HG03060 (cell line): ENCODE measurements around the gene RERE.

Experiments
- ATAC-seq: cut with Tn5 transposase; IDR thresholded peaks from one replicate; pipeline ENCODE4 v1.9.1; 2021; ENCODE audit warnings: low read depth, moderate number of reproducible peaks; ENCODE audit not compliant: unreplicated experiment

The RERE gene

DNA sequence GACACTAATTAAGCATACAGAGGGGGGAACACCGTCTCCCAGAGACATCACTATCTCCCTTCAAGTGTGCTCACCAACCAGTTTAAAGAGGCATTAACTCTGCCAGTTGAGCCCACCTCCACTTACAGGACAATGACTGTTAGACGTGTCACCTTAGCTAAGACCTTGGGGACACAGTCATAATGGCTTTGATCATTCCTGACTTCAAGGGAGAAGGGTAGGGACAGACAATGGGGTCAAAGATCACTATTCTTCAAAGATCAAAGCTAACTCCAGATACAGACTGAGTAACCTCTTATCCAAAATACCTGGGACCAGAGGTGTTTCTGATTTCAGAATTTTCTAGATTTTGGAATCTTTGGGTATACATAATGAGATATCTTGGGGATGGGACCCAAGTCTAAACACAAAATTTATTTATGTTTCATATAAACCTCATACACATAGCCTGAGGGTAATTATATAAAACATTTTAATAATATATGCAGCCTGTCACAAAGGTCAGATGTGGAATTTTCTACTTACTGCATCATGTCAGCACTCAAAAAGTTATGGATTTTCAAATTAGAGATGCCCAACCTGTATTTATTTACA is 253.4 kb downstream of the RERE start:
- no peak for ATAC-seq

- ATAC-seq = no peak
Measured at GRCh38 chr1:8562881-8563865, 254.3 kb downstream of the RERE start.

- ATAC-seq = no peak
Measured at GRCh38 chr1:8562222-8562621, 255.2 kb downstream of the RERE start.

DNA sequence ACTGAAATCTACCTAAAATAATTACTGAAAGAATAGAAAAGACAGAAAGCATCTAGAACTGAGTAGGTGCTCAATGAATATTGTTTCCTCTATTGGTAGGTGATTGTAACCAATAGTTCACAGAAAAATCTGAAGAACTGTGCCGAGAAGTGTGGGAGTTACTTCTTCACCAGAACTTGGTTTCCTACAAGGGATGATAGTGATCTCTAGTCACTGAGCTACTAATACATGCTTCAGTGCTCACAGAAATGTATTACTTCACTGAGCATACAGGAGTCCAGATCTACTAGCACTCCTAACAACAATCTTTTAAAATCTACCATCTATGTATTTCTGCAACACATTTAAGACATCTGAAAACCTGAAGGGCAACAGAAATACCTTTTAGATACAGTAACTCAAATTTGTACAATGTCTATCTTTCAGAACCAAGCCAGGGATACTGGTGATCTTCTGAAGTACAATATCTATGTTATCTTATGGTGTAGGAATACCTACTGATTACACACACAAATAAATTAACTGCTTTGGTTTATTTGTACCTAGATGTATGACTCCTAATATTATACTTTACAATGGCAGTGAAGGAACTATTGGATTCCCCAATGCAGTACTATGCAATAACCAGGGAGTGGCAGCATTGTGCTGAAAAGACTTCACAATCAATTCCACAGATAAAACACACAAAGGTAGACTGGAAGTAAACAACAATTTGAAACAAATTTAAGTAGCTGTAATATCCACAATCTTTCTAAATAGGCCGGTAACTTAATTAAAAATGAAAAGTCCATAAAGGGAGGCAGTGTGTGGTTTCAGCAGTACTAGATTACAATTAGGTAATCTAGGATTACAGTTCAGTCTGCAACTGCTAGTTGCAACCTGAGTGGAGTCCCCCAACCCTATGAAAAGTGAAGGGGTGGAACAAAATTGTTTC is 256.6 kb downstream of the RERE start:
- ATAC-seq = no peak

- no peak for ATAC-seq
Measured at GRCh38 chr1:8560035-8560434, 257.4 kb downstream of the RERE start.

DNA sequence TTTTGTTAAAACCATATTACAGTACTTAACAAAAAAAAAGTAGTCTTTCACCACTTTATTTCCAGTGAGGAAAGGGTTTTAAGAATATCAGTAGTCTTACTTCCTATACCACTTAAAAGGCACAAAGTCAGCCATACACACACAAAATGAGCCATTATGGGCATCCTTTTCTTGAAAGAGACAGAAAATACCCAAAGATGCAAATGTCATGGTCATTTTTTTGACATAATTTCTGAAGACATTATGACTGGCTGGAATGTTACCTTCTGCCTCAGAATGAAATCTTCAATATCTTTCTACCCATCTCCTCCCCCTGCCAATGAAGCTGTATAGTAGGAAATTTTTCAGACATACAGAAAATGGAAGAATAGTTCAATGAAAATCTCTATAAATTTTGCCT is 261.9 kb downstream of the RERE start:
- ATAC-seq = no peak

DNA sequence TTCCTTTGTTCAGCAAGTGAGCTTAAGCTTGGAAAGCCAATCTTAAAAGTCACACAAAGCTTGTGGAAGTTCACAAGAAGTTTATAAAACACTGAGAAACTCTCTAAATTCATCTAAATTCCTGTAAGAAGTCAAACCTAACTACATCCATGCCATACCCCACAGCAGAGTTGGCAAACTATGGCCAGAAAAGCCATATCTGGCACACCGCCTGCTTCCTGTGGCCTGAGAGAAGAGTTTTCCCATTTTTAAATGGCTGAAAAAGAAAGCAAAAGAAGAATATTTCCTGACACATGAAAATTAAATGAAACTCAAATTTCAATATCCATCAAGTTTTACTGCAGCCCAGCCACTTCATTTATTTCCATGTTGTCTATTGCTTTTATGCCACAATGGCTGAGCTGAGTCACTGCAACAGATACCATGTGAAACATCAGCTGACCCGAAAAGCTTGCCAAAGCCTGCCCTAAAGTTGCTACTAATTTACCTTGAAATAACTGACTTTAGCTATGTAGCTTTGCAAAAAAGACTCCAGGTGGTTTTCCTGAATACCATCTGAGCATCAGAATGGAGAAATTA is 262.4 kb downstream of the RERE start:
- no peak for ATAC-seq

GRCh38 chr1:8552820-8553397 is 264.5 kb downstream of the RERE start:
- ATAC-seq = no peak

GRCh38 chr1:8551613-8552489 is 265.6 kb downstream of the RERE start:
- ATAC-seq = no peak

- no peak for ATAC-seq
Measured at GRCh38 chr1:8551057-8551456, 266.4 kb downstream of the RERE start.

DNA sequence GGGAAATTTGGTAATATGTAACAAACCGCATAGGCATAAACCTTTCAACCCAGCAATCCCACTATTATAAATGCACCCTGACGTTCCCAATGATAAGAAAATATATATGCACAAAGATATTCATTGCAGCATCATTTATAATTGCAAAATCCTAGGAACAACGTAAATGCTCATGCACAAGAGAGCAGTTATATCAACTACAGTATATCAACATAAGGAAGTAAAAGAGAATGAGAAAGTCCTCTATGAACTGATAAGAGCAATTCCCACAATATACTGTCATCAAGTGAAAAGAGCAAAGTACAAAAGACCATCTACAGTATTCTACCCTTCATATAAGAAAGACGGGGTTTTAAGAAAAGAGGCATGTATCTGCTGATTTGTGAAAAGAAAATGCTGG is 269.6 kb downstream of the RERE start:
- no peak for ATAC-seq

GRCh38 chr1:8545078-8545477 is 272.4 kb downstream of the RERE start:
- no peak for ATAC-seq

GRCh38 chr1:8544644-8545043 is 272.8 kb downstream of the RERE start:
- no peak for ATAC-seq

DNA sequence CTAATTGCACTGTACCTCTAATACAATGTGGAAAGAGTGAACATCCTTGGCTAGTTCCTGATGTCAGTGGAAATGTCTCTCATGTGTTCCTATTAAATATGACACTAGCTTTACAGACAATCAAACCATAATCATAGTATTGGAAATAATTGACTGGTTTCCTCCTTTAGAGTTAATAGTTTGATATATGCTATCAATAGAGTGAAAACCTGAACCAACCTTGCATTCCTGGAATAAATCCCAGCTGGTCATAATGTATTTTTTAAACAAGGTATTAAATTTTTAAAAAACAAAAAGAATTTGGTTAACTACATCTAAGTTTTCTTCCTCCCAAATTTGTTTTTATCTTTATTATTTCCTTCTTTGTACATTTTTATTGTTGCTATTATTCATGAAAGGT is 273.5 kb downstream of the RERE start:
- ATAC-seq = no peak

DNA sequence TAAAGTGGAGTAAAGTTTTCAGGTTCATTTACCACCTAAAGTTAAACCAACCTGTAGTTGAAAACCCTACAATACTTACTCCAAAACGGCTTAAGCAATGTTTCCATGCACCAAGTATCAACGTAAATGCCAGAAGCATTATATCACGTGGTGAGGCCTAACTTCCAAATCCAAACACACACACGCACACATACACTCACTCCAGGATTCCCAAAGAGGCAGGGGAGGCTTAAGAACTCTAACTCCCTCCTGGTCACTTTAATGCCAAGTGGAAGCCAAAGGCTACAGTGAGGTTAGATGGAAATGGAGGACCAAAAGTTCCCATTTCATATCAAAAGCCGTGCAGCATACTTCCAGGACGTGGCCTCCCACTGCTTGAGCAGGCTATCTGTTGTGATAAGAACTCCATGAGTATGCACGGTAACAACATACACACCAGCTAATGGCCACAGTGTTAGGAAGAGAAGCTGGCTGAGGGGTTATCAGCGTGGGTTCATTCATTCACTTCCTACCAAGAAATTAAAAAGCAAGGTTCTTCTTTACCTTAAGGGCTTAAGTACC is 275.4 kb downstream of the RERE start:
- no peak for ATAC-seq

DNA sequence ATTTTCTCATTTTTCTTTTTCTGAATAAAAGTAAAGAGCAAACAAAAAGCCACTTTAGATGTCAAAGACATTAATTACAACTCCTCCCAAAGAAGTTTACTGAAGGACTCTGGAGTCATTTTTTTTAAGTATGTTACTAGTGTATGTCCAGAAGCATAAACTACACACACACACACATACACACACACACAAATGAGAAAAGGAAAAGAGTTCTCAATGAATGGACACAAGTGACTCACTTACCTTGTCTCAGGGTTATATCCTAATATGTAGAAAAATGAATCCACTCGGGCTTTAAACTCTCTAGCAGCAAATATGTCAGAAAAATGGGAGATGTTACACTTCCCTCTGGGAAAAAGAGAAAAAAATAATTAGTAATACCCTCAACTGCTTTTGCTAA is 276.5 kb downstream of the RERE start:
- no peak for ATAC-seq

DNA sequence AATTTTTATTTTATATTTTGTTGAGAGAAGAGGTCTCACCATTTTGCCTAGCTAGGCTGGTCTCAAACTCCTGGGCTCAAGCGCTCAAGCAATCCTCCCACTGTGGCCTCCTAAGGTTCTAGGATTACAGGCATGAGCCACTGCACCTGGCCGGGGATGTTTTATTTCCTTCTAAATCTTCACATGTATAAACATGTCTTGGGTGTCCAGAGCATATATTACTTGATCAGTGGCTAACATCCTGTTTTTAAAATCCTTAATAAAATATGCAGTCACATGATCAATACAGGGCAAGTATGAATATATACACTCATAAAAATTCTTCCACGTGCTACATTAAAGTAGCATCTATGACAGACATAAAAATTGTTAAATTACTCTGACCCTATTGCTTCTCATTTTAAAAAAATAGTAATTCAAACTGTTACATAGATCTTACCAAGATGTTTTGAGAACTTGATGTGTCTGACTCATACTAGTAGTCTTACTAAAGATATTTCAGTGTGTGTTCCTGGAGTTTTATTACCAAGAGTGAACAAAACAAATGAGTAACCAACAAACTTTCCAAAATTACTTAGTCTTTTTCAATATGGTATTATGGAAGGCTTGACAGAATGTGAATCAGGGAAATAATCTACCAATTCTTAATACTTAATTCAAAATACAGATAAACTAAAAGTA is 277.0 kb downstream of the RERE start:
- no peak for ATAC-seq

DNA sequence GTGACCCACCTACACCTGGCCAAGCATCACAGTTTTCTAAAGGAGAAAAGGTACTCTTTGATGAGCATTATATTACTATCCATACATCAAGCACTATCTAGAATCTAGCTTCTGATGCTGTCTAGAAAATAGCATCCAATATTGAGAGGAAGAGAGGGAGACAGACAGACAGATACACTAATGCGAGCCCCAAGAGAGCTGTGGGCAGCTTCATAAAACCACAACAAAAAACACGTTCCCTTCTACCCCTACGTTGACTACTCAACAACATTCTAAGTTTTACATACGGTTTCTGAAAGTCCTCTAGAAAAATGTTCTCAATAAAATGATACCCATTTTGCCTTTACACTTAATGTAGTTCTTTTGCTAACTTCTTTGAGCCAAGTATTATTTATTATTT is 277.8 kb downstream of the RERE start:
- no peak for ATAC-seq
